HUES64 (cell line): ENCODE measurements around the gene GAS5.

Experiments used
- H3K27ac ChIP-seq: 2 replicates; pipeline ENCODE4 v1.7.0; 2013; ENCODE audit warnings: low read depth, low read length, inconsistent platforms
- H3K27me3 ChIP-seq: 2 replicates; pipeline ENCODE4 v1.6.1; 2013; ENCODE audit warnings: mild to moderate bottlenecking, low read length; ENCODE audit not compliant: insufficient read depth
- H3K36me3 ChIP-seq: 2 replicates; pipeline ENCODE4 v1.6.1; 2013; ENCODE audit warnings: mild to moderate bottlenecking, low read length; ENCODE audit not compliant: insufficient read depth
- H3K4me1 ChIP-seq: 2 replicates; pipeline ENCODE4 v1.6.1; 2013; ENCODE audit warnings: mild to moderate bottlenecking, low read length, moderate library complexity; ENCODE audit not compliant: insufficient read depth
- H3K4me3 ChIP-seq: 2 replicates; pipeline ENCODE4 v1.5.1; 2013; ENCODE audit warnings: mild to moderate bottlenecking, low read length, moderate library complexity
- H3K9ac ChIP-seq: 2 replicates; pipeline ENCODE4 v1.6.1; 2013; ENCODE audit warnings: mild to moderate bottlenecking, low read depth, low read length
- H3K9me3 ChIP-seq: 2 replicates; pipeline ENCODE4 v1.6.1; 2013; ENCODE audit warnings: low read depth, low read length; ENCODE audit not compliant: insufficient read depth
- WGBS: fragments of 150-250, 120-280 bp; methylation state at CpG from one replicate; pipeline ENCODE4 v1.1.7; 2013; ENCODE audit warnings: missing lambda C conversion rate; 5-methylcytosine and 5-hydroxymethylcytosine counted together

The GAS5 gene

GRCh38 chr1:173823781-173824314 lies 43.9 kb downstream of the GAS5 start:
- under 1% methylated on average over 25 of the region's 25 CpGs for WGBS
- H3K4me1 ChIP-seq, result peaks cover 6% of the 10 kb centered on the region; the same call in 1 of the 2 replicates

GRCh38 chr1:173821680-173822079 lies 46.1 kb downstream of the GAS5 start:
- Histone ChIP-seq H3K27me3 (no peaks in the 10 kb centered on the region), H3K9ac (no peak overlapping the region), H3K27ac (no peak overlapping the region), H3K4me3 (no peak overlapping the region), H3K9me3 (no peaks in the 10 kb centered on the region), H3K36me3 (peaks cover 43% of the 10 kb centered on the region), H3K4me1 (peaks cover 6% of the 10 kb centered on the region; the same call in 1 of the 2 replicates)
- 98% methylated on average over 4 of the region's 4 CpGs for WGBS

More at GRCh38 chr1:173823781-173824314, 43.9 kb downstream of the GAS5 start:
- Histone ChIP-seq H3K27ac (peak overlapping the region; percentile 91), H3K9me3 (no peaks in the 10 kb centered on the region), H3K36me3 (peaks cover 48% of the 10 kb centered on the region), H3K27me3 (no peaks in the 10 kb centered on the region), H3K4me3 (peak overlapping the region; percentile 64), H3K9ac (peak overlapping the region; percentile 86)

- Histone ChIP-seq H3K4me1 (peaks cover 6% of the 10 kb centered on the region; the same call in 1 of the 2 replicates), H3K27ac (no peak overlapping the region), H3K4me3 (no peak overlapping the region), H3K9me3 (no peaks in the 10 kb centered on the region), H3K27me3 (no peaks in the 10 kb centered on the region), H3K9ac (no peak overlapping the region), H3K36me3 (peaks cover 40% of the 10 kb centered on the region)
- 94% methylated on average over 1 of the region's 1 CpG for WGBS
Measured at GRCh38 chr1:173818459-173818858, 49.3 kb downstream of the GAS5 start.
